ENCODE data around the gene FAM237A. TPM values are rescaled to one million over a fixed set of nuclear protein-coding genes. Genes with fewer than 3 reads are reported as not detected.

Gene FAM237A
- total and polyA plus RNA-seq, 10 of the 15 experiments (the other 5 are each of a cell fraction or from before 2014, with no cell fraction given), result not detected

DNA sequence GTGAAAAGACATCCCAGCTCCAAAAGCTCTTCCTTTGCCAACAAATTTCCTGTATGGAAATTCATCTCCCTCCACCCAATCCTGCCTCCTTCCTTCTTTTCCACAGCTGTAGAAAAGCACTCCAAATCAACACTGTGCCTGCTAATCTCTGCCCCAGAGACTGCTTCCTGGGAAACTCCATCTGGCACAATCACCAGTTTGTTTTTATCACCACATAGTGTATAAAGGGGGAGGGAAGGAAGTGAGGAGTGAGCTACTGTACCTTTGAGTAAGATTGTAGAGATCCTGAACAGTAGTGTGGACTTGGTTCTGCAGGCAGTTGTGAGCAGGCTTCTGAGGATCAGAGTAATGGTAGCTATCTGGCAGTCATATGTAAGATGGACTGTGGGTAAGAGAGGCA lies 14.7 kb upstream of the FAM237A start (continued):
- TF ChIP-seq, protein P1, sequence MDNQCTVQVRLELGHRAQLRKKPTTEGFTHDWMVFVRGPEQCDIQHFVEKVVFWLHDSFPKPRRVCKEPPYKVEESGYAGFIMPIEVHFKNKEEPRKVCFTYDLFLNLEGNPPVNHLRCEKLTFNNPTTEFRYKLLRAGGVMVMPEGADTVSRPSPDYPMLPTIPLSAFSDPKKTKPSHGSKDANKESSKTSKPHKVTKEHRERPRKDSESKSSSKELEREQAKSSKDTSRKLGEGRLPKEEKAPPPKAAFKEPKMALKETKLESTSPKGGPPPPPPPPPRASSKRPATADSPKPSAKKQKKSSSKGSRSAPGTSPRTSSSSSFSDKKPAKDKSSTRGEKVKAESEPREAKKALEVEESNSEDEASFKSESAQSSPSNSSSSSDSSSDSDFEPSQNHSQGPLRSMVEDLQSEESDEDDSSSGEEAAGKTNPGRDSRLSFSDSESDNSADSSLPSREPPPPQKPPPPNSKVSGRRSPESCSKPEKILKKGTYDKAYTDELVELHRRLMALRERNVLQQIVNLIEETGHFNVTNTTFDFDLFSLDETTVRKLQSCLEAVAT (IDR thresholded peaks at IDR 0.05), result no peak
- TF ChIP-seq, protein P2, sequence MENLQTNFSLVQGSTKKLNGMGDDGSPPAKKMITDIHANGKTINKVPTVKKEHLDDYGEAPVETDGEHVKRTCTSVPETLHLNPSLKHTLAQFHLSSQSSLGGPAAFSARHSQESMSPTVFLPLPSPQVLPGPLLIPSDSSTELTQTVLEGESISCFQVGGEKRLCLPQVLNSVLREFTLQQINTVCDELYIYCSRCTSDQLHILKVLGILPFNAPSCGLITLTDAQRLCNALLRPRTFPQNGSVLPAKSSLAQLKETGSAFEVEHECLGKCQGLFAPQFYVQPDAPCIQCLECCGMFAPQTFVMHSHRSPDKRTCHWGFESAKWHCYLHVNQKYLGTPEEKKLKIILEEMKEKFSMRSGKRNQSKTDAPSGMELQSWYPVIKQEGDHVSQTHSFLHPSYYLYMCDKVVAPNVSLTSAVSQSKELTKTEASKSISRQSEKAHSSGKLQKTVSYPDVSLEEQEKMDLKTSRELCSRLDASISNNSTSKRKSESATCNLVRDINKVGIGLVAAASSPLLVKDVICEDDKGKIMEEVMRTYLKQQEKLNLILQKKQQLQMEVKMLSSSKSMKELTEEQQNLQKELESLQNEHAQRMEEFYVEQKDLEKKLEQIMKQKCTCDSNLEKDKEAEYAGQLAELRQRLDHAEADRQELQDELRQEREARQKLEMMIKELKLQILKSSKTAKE (IDR thresholded peaks at IDR 0.05; ENCODE audit: low read depth, poor library complexity, severe bottlenecking), result no peak
- no peak for TF ChIP-seq ZBED1 (IDR thresholded peaks at IDR 0.05; ENCODE audit: borderline replicate concordance)
- TF ChIP-seq POLR2AphosphoS2 (IDR thresholded peaks at IDR 0.05; ENCODE audit: low read depth, low read length), result no peak
- no peak for TF ChIP-seq BRCA1 (IDR thresholded peaks at IDR 0.05; ENCODE audit: low read depth, low read length)
- TF ChIP-seq JUND (IDR thresholded peaks at IDR 0.05; ENCODE audit: low read depth, low read length), result no peak

- ATAC-seq, result no peak
- CTCF ChIA-PET, result no interaction called here
- FAIRE-seq, result no peak
- H3K4me1 ChIP-seq (ENCODE audit: control insufficient read depth, insufficient read depth, low read length), result no peaks in the 10 kb centered on the region
- POLR2A ChIA-PET, result no interaction called here
- RAD21 ChIA-PET (ENCODE audit: unreplicated experiment), result no interaction called here
- in situ Hi-C loops (cut with MboI), result no loop called here
- H3K9me3 ChIP-seq (replicated peaks; ENCODE audit: control insufficient read depth, insufficient read depth, low read length), result no peaks in the 10 kb centered on the region
- H4K20me1 ChIP-seq (ENCODE audit: control insufficient read depth, insufficient read depth), result no peaks in the 10 kb centered on the region
- H3K79me2 ChIP-seq (ENCODE audit: control insufficient read depth, insufficient read depth, low read length), result no peaks in the 10 kb centered on the region
- no peak overlapping the region for H2AFZ ChIP-seq (ENCODE audit: control insufficient read depth, low read depth, low read length)
- SMC1A ChIA-PET (ENCODE audit: uncharacterized antibody, unreplicated experiment), result no interaction called here
- DNase-seq (ENCODE audit: low read depth, low spot score), result no peak
- H3K36me3 ChIP-seq (ENCODE audit: control insufficient read depth in 2 of 2, insufficient read depth in 2 of 2, low read length in 1 of 2), result no peaks in the 10 kb centered on the region
- WGBS (ENCODE audit: insufficient coverage, insufficient replicate concordance, low lambda C conversion rate, missing lambda C conversion rate), result 0% methylated on average over 3 of the region's 3 CpGs
- no TSS peak for BruUV-seq (replicated peaks)
- no peak overlapping the region for H3K4me2 ChIP-seq (ENCODE audit: control insufficient read depth, insufficient read depth)
- no peak overlapping the region for H3K27ac ChIP-seq (ENCODE audit: control insufficient read depth, insufficient read depth)
- H3K27me3 ChIP-seq (replicated peaks in 1 of 2; ENCODE audit: control insufficient read depth in 2 of 2, insufficient read depth in 2 of 2, low read length in 1 of 2), result no peaks in the 10 kb centered on the region; a peak in 2 of 4 replicates
- intact Hi-C loops (cut with micrococcal nuclease; ENCODE audit: unreplicated experiment), result no loop called here
- no peak overlapping the region for H3K4me3 ChIP-seq
- no peak overlapping the region for H3K9ac ChIP-seq (ENCODE audit: control insufficient read depth, insufficient read depth, low read length)
- TF ChIP-seq FOS (IDR thresholded peaks at IDR 0.05; ENCODE audit: borderline replicate concordance, extremely low read depth, insufficient read length), result no peak
- no peak for TF ChIP-seq PAX5 (IDR thresholded peaks at IDR 0.05; ENCODE audit: borderline replicate concordance, low read depth, low read length)
- TF ChIP-seq, protein P3, sequence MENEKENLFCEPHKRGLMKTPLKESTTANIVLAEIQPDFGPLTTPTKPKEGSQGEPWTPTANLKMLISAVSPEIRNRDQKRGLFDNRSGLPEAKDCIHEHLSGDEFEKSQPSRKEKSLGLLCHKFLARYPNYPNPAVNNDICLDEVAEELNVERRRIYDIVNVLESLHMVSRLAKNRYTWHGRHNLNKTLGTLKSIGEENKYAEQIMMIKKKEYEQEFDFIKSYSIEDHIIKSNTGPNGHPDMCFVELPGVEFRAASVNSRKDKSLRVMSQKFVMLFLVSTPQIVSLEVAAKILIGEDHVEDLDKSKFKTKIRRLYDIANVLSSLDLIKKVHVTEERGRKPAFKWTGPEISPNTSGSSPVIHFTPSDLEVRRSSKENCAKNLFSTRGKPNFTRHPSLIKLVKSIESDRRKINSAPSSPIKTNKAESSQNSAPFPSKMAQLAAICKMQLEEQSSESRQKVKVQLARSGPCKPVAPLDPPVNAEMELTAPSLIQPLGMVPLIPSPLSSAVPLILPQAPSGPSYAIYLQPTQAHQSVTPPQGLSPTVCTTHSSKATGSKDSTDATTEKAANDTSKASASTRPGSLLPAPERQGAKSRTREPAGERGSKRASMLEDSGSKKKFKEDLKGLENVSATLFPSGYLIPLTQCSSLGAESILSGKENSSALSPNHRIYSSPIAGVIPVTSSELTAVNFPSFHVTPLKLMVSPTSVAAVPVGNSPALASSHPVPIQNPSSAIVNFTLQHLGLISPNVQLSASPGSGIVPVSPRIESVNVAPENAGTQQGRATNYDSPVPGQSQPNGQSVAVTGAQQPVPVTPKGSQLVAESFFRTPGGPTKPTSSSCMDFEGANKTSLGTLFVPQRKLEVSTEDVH (IDR thresholded peaks at IDR 0.05; ENCODE audit: low read depth, partially characterized antibody), result no peak
- TF ChIP-seq USF2 (IDR thresholded peaks at IDR 0.05; ENCODE audit: borderline replicate concordance, low read depth, low read length), result no peak
- TF ChIP-seq RB1 (IDR thresholded peaks at IDR 0.05; ENCODE audit: borderline replicate concordance), result no peak
- TF ChIP-seq DPF2 (IDR thresholded peaks at IDR 0.05), result no peak
- TF ChIP-seq BCL11A (IDR thresholded peaks at IDR 0.05; ENCODE audit: low read depth, low read length), result no peak
Observed at GRCh38 chr2:206631340-206631739, 10.9 kb upstream of the FAM237A start.
